ENCODE data around the gene SLC44A2. TPM values are rescaled to one million over a fixed set of nuclear protein-coding genes. Genes with fewer than 3 reads are reported as not detected.

SLC44A2 gene
- total and polyA plus RNA-seq, 2 of the 13 experiments (the other 11 are each of a cell fraction or from before 2014, with no cell fraction given): 2.4 to 5.6 TPM

DNA sequence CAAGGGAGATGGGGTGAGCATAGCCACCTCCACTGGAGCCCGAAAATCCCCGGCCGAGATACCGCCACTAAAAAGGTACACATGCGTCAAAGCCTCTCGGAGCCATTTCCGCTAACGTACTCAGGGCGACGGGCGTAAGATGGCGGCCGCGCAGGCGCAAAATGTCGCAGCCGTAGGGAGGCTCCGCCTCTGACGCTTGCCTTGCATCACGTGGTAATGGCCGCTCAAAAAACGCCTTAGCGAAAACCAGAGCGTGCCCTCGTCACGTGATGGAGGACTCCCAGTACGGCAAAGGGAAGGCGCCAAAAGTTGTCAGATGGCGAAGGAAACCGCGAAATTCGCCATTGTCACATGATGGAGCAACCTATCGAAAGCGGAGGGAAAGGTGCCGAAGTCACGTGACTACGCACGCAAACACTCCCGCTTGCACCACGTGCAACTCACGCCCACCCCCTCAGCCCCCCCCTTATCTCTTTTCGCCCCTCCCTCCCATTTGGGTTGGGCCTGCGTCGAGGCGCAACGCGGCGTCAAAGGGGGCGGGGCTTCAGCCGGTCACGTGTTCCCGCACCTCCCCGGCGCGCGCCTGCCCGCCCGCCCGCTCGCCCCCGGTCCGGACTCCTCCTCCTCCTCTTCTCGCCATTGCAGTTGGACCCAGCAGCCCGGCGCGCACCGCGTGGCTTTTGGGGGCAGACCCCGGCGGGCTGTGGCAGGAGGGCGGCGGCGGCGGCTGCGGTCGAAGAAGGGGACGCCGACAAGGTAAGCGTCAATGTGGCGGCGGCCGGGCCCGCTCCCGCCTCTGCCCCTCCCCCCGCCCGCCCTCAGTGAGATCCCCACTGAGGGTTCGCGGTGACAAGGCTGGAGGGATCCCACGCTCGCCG, 28.6 kb downstream of the SLC44A2 start, which contains the start of gene ILF3 (continued):
- TF ChIP-seq, protein P1, sequence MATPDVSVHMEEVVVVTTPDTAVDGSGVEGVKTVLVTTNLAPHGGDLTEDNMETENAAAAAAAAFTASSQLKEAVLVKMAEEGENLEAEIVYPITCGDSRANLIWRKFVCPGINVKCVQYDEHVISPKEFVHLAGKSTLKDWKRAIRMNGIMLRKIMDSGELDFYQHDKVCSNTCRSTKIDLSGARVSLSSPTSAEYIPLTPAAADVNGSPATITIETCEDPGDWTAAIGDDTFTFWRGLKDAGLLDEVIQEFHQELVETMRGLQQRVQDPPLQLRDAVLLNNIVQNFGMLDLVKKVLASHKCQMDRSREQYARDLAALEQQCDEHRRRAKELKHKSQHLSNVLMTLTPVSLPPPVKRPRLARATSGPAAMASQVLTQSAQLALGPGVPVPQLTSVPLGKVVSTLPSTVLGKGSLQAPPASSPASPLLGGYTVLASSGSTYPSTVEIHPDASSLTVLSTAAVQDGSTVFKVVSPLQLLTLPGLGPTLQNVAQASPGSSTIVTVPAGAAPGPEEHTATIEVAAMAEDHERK (CRISPR knock-in tag; IDR thresholded peaks at IDR 0.05; ENCODE audit: low read depth): peak; percentile 98
- TF ChIP-seq ZNF672 (CRISPR knock-in tag; IDR thresholded peaks at IDR 0.05) (no peak), ZNF138 (CRISPR knock-in tag; IDR thresholded peaks at IDR 0.05; ENCODE audit: low read depth) (no peak), PHF20 (CRISPR knock-in tag; IDR thresholded peaks at IDR 0.05) (peak; percentile 90), DR1 (CRISPR knock-in tag; IDR thresholded peaks at IDR 0.05) (peak; percentile 88), ZNF121 (CRISPR knock-in tag; IDR thresholded peaks at IDR 0.05) (no peak), ZBTB7A (CRISPR knock-in tag; IDR thresholded peaks at IDR 0.05) (peak; percentile 56; the same call in 1 of the 2 replicates), ZZZ3 (CRISPR knock-in tag; IDR thresholded peaks at IDR 0.05; ENCODE audit: borderline replicate concordance) (peak; percentile 70; the same call in 1 of the 2 replicates), NPAS2 (CRISPR knock-in tag; IDR thresholded peaks at IDR 0.05; ENCODE audit: borderline replicate concordance) (no peak), ZNF432 (CRISPR knock-in tag; IDR thresholded peaks at IDR 0.05; ENCODE audit: borderline replicate concordance) (no peak), SRSF9 (IDR thresholded peaks at IDR 0.05; ENCODE audit: borderline replicate concordance, insufficient read depth, low read depth, low read length, poor library complexity, severe bottlenecking) (no peak), HNRNPK (IDR thresholded peaks at IDR 0.05; ENCODE audit: low read depth, low read length, poor library complexity, severe bottlenecking) (no peak), FOXO1 (CRISPR knock-in tag; IDR thresholded peaks at IDR 0.05) (peak; percentile 47), ZSCAN22 (CRISPR knock-in tag; IDR thresholded peaks at IDR 0.05) (no peak; the same call in 1 of the 2 replicates), ZFP37 (CRISPR knock-in tag; IDR thresholded peaks at IDR 0.05; ENCODE audit: borderline replicate concordance) (no peak), TAF1 (CRISPR knock-in tag; IDR thresholded peaks at IDR 0.05) (peak; percentile 85; the same call in 1 of the 2 replicates)
- TF ChIP-seq, protein P2, sequence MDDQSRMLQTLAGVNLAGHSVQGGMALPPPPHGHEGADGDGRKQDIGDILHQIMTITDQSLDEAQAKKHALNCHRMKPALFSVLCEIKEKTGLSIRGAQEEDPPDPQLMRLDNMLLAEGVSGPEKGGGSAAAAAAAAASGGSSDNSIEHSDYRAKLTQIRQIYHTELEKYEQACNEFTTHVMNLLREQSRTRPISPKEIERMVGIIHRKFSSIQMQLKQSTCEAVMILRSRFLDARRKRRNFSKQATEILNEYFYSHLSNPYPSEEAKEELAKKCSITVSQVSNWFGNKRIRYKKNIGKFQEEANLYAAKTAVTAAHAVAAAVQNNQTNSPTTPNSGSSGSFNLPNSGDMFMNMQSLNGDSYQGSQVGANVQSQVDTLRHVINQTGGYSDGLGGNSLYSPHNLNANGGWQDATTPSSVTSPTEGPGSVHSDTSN (CRISPR knock-in tag; IDR thresholded peaks at IDR 0.05; ENCODE audit: borderline replicate concordance): no peak
- TF ChIP-seq, protein P3, sequence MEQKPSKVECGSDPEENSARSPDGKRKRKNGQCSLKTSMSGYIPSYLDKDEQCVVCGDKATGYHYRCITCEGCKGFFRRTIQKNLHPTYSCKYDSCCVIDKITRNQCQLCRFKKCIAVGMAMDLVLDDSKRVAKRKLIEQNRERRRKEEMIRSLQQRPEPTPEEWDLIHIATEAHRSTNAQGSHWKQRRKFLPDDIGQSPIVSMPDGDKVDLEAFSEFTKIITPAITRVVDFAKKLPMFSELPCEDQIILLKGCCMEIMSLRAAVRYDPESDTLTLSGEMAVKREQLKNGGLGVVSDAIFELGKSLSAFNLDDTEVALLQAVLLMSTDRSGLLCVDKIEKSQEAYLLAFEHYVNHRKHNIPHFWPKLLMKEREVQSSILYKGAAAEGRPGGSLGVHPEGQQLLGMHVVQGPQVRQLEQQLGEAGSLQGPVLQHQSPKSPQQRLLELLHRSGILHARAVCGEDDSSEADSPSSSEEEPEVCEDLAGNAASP (CRISPR knock-in tag; IDR thresholded peaks at IDR 0.05; ENCODE audit: borderline replicate concordance): peak; percentile 55
- TF ChIP-seq, protein P4, sequence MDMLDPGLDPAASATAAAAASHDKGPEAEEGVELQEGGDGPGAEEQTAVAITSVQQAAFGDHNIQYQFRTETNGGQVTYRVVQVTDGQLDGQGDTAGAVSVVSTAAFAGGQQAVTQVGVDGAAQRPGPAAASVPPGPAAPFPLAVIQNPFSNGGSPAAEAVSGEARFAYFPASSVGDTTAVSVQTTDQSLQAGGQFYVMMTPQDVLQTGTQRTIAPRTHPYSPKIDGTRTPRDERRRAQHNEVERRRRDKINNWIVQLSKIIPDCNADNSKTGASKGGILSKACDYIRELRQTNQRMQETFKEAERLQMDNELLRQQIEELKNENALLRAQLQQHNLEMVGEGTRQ (IDR thresholded peaks at IDR 0.05; ENCODE audit: low read depth, low read length): peak; percentile 100
- TF ChIP-seq, protein P4 (CRISPR knock-in tag; IDR thresholded peaks at IDR 0.05; ENCODE audit: borderline replicate concordance): peak; percentile 99
- TF ChIP-seq, protein P5, sequence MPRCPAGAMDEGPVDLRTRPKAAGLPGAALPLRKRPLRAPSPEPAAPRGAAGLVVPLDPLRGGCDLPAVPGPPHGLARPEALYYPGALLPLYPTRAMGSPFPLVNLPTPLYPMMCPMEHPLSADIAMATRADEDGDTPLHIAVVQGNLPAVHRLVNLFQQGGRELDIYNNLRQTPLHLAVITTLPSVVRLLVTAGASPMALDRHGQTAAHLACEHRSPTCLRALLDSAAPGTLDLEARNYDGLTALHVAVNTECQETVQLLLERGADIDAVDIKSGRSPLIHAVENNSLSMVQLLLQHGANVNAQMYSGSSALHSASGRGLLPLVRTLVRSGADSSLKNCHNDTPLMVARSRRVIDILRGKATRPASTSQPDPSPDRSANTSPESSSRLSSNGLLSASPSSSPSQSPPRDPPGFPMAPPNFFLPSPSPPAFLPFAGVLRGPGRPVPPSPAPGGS (CRISPR knock-in tag; IDR thresholded peaks at IDR 0.05): peak; percentile 59; the same call in 1 of the 2 replicates

Data from HepG2 (cell line).